GM23338 (cell line): ENCODE measurements around the gene PPY. TPM values are rescaled to one million over a fixed set of nuclear protein-coding genes. Genes with fewer than 3 reads are reported as not detected.
"Not testable (repeated sequence)": the region's sequence is repeated elsewhere in the genome, so short reads cannot be mapped to it uniquely, and the experiment has no call there.

Source experiments
- ATAC-seq: fragments of 200-7000 bp; cut with Tn5 transposase; 3 replicates; pipeline ENCODE4 v1.9.1; 2020
- DNase-seq: peaks from one replicate; pipeline ENCODE4 v3.0.0-alpha.2; 2015; ENCODE audit warnings: low spot score
- H2AFZ ChIP-seq: fragments of 200-600 bp; sonication (generic); 2 replicates; pipeline ENCODE4 v1.8.0; 2016; ENCODE audit warnings: antibody characterized with exemption, mild to moderate bottlenecking, moderate library complexity
- H3F3A ChIP-seq: fragments of 200-600 bp; sonication (generic); replicated peaks from 2 replicates; pipeline ENCODE4 v1.8.0; 2017; ENCODE audit warnings: antibody characterized with exemption, mixed run types, low read depth
- H3K27ac ChIP-seq: fragments of 200-600 bp; sonication (generic); 2 replicates; pipeline ENCODE4 v1.6.1; 2016; ENCODE audit warnings: low read depth
- H3K27me3 ChIP-seq: fragments of 200-600 bp; sonication (generic); 2 replicates; pipeline ENCODE4 v1.8.0; 2016; ENCODE audit warnings: mild to moderate bottlenecking, mixed run types, moderate library complexity; ENCODE audit not compliant: insufficient read depth
- H3K36me3 ChIP-seq: fragments of 200-600 bp; sonication (generic); 2 replicates; pipeline ENCODE4 v1.8.0; 2016; ENCODE audit warnings: mild to moderate bottlenecking; ENCODE audit not compliant: insufficient read depth
- H3K4me1 ChIP-seq: fragments of 200-600 bp; sonication (generic); 2 replicates; pipeline ENCODE4 v1.8.0; 2016; ENCODE audit warnings: mild to moderate bottlenecking, moderate library complexity; ENCODE audit not compliant: insufficient read depth
- H3K4me2 ChIP-seq: fragments of 200-600 bp; sonication (generic); 2 replicates; pipeline ENCODE4 v1.7.1; 2017; ENCODE audit warnings: mixed run types
- H3K4me3 ChIP-seq: fragments of 200-600 bp; sonication (generic); 2 replicates; pipeline ENCODE4 v1.6.1; 2016; ENCODE audit warnings: mixed run types
- H3K79me2 ChIP-seq: fragments of 200-600 bp; sonication (generic); replicated peaks from 2 replicates; pipeline ENCODE4 v1.8.0; 2017; ENCODE audit warnings: mild to moderate bottlenecking; ENCODE audit not compliant: insufficient read depth
- H3K9me2 ChIP-seq: fragments of 200-600 bp; sonication (generic); 2 replicates; pipeline ENCODE4 v1.8.0; 2017; ENCODE audit not compliant: insufficient read depth
- H4K20me1 ChIP-seq: fragments of 200-600 bp; sonication (generic); replicated peaks from 2 replicates; pipeline ENCODE4 v1.8.0; 2017; ENCODE audit warnings: mild to moderate bottlenecking; ENCODE audit not compliant: insufficient read depth
- H3K27ac Mint-ChIP-seq: 2 replicates; pipeline ENCODE4 v1.8.0; 2020; ENCODE audit warnings: inconsistent platforms, mild to moderate bottlenecking, moderate library complexity, mixed read lengths
- H3K27me3 Mint-ChIP-seq: 3 replicates; pipeline ENCODE4 v1.8.0; 2022; ENCODE audit warnings: low read depth, mild to moderate bottlenecking, moderate library complexity, mixed read lengths, inconsistent platforms; ENCODE audit not compliant: insufficient read depth, poor library complexity
- H3K36me3 Mint-ChIP-seq: 3 replicates; pipeline ENCODE4 v1.8.0; 2021; ENCODE audit warnings: low read depth, mild to moderate bottlenecking, inconsistent platforms, moderate library complexity, mixed read lengths
- H3K4me1 Mint-ChIP-seq: 3 replicates; pipeline ENCODE4 v1.8.0; 2020; ENCODE audit warnings: mild to moderate bottlenecking, inconsistent platforms, mixed read lengths
- H3K4me3 Mint-ChIP-seq: 3 replicates; pipeline ENCODE4 v1.8.0; 2021; ENCODE audit warnings: moderate library complexity, mild to moderate bottlenecking, inconsistent platforms, mixed read lengths
- H3K9me3 Mint-ChIP-seq: 3 replicates; pipeline ENCODE4 v1.8.0; 2020; ENCODE audit warnings: moderate library complexity, mild to moderate bottlenecking, inconsistent platforms, mixed read lengths
- CREB1 ChIP-seq: fragments of 250-450 bp; sonication (Bioruptor Pico); IDR thresholded peaks from 2 replicates; pipeline ENCODE4 v1.5.0; 2020; ENCODE audit warnings: low read depth, mild to moderate bottlenecking, moderate library complexity
- EZH2 ChIP-seq: fragments of 200-600 bp; sonication (generic); IDR thresholded peaks from one replicate; pipeline ENCODE4 v1.8.0; 2017; ENCODE audit warnings: antibody characterized with exemption, mild to moderate bottlenecking, low read depth; ENCODE audit not compliant: unreplicated experiment
- ZNF331 ChIP-seq: fragments of 250-450 bp; sonication (Bioruptor Pico); IDR thresholded peaks from 2 replicates; pipeline ENCODE4 v1.5.0; 2020; ENCODE audit warnings: low read depth, mild to moderate bottlenecking, moderate library complexity
- polyA plus RNA-seq: library from polyadenylated mRNA; unstranded; fragments of >200 nt; fragmentation: Nextera tagmentation; extraction: Ambion mirVana; gene quantifications from 2 replicates; pipeline ENCODE4 v1.2.1, GENCODE V29; 2016
- total RNA-seq: library from RNA; depleted of rRNA; stranded (reverse); fragments of >200 nt; shearing (Covaris generic); gene quantifications from 2 replicates; pipeline ENCODE4 v1.2.3, GENCODE V29; 2014
- TF ChIP-seq, protein P1 (sequence below): IDR thresholded peaks from one replicate; pipeline ENCODE4 v1.6.1; 2018; ENCODE audit warnings: antibody characterized with exemption; ENCODE audit not compliant: unreplicated experiment

Gene PPY
- total and polyA plus RNA-seq, 2 experiments from 2014 or later, result 0.94 TPM; not detected in 1

DNA sequence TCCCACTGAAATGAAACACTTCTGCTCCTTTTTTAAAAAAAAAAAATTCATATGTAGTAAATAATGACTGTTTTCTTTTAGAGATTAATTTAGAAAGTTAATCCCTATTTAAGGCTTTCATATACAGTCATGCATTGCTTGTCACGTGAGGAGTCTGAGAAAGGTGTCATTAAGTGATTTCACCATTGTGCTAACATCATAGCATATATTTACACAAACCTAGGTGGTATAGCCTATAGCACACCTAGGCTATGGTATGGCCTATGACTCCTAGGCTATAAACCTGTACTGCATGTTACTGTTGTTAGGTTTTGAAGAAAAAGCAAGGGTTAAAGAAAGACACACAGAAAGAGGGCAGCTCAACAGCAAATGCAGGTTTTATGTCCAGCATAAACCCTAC is 13.7 kb downstream of the PPY start (continued):
- TF ChIP-seq, protein P1, sequence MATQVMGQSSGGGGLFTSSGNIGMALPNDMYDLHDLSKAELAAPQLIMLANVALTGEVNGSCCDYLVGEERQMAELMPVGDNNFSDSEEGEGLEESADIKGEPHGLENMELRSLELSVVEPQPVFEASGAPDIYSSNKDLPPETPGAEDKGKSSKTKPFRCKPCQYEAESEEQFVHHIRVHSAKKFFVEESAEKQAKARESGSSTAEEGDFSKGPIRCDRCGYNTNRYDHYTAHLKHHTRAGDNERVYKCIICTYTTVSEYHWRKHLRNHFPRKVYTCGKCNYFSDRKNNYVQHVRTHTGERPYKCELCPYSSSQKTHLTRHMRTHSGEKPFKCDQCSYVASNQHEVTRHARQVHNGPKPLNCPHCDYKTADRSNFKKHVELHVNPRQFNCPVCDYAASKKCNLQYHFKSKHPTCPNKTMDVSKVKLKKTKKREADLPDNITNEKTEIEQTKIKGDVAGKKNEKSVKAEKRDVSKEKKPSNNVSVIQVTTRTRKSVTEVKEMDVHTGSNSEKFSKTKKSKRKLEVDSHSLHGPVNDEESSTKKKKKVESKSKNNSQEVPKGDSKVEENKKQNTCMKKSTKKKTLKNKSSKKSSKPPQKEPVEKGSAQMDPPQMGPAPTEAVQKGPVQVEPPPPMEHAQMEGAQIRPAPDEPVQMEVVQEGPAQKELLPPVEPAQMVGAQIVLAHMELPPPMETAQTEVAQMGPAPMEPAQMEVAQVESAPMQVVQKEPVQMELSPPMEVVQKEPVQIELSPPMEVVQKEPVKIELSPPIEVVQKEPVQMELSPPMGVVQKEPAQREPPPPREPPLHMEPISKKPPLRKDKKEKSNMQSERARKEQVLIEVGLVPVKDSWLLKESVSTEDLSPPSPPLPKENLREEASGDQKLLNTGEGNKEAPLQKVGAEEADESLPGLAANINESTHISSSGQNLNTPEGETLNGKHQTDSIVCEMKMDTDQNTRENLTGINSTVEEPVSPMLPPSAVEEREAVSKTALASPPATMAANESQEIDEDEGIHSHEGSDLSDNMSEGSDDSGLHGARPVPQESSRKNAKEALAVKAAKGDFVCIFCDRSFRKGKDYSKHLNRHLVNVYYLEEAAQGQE, result no peak
- TF ChIP-seq CREB1, result no peak

DNA sequence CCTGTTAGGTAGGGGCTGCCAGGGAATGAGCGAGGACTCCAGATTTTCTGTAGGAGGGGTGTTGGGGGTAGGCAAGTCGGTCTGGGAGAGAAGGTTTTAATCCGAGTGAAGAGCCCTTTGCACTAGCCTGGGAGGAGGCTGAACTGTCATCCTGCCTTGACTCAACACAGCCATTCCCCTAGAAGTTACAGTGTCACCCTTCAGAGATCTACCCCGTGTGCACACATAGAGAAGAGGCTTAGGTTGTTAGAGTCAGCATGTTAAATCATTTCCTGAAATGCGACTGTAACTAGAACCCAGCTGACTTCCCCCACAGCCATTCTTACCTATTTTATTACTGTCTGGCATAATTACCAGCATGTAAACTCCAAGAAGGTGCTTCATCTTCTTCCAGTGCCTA is 14.3 kb downstream of the PPY start:
- not testable (repeated sequence) for H3K36me3 Mint-ChIP-seq, H3K79me2 ChIP-seq, DNase-seq, H3K36me3 ChIP-seq, H3K4me1 ChIP-seq, H4K20me1 ChIP-seq, H3K27ac Mint-ChIP-seq, H3K27ac ChIP-seq, H2AFZ ChIP-seq, H3K9me2 ChIP-seq, H3F3A ChIP-seq, H3K4me1 Mint-ChIP-seq, H3K9me3 Mint-ChIP-seq
- Histone ChIP-seq H3K27me3 (peaks cover 47% of the 10 kb centered on the region), H3K4me2 (peak overlapping the region; percentile 87), H3K4me3 (peak overlapping the region; percentile 58)
- peak; percentile 22; the same call in 2 of the 3 replicates for ATAC-seq
- Mint-ChIP-seq H3K27me3 (peaks cover 31% of the 10 kb centered on the region), H3K4me3 (peak overlapping the region; percentile 70)
- TF ChIP-seq EZH2, result peak; percentile 33

DNA sequence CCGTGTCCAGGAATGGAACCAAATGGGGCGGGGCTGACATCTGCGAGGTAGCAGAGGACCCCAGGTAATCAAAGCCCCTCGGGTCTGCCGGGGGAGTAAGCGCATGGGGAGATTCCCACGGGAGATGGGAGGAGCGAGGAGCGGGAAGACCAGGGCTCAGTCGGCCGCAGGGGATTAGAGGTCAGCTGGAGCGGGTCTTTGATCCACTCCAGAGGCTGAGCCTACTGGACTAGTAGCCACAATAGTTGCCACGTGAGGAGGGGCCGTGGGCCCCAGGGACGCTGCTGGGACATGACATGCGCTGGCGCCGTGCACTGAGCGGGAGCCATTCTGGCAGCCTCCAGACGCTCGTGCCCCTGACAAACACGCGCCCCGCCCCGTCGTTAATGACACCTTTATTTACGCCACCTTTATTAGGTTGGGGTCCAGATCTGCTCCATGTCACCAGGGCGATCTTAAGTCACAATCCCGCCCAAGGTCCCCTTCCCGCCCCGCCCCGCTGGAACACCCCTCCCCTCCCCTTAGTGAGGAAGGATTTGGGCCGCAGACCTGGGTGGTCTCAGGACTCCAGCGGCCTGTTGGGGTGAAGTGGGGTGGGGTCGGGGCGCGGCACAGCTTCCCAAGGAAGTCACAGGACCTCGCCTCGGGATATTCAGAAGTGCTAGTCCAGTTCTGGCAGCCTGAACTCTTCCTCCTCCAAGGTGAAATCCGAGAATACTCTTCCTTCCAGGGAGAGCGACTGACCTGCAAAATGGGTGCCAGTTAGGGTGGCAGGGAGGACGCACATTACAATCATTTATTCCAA is 15.0 kb downstream of the PPY start:
- DNase-seq (no peak), ATAC-seq (peak; percentile 77)
- Histone ChIP-seq H4K20me1 (no peaks in the 10 kb centered on the region), H3K9me2 (0 out of 2 replicates have a peak, but pooled peaks cover 2% of the 10 kb centered on the region), H3K27ac (no peak overlapping the region), H3K27me3 (peaks cover 47% of the 10 kb centered on the region), H3K4me2 (peak overlapping the region; percentile 87), H3F3A (no peaks in the 10 kb centered on the region), H3K4me1 (peaks cover 6% of the 10 kb centered on the region), H2AFZ (peak overlapping the region; percentile 94), H3K36me3 (no peaks in the 10 kb centered on the region), H3K4me3 (peak overlapping the region; percentile 58), H3K79me2 (no peaks in the 10 kb centered on the region)
- H3K36me3 Mint-ChIP-seq, result no peaks in the 10 kb centered on the region; the same call in 2 of the 3 replicates
- H3K4me1 Mint-ChIP-seq, result peaks cover 9% of the 10 kb centered on the region
- peak overlapping the region; percentile 70 for H3K4me3 Mint-ChIP-seq
- H3K27ac Mint-ChIP-seq, result no peak overlapping the region
- H3K27me3 Mint-ChIP-seq, result peaks cover 29% of the 10 kb centered on the region
- H3K9me3 Mint-ChIP-seq, result 0 out of 3 replicates have a peak, but pooled peaks cover 2% of the 10 kb centered on the region
- TF ChIP-seq EZH2 (peak; percentile 24), ZNF331 (CRISPR knock-in tag) (no peak), CREB1 (no peak)
